Measurements from ENCODE around the gene CES5A.
"Not testable (repeated sequence)": the region's sequence is repeated elsewhere in the genome, so short reads cannot be mapped to it uniquely, and the experiment has no call there.

CES5A gene, protein sequence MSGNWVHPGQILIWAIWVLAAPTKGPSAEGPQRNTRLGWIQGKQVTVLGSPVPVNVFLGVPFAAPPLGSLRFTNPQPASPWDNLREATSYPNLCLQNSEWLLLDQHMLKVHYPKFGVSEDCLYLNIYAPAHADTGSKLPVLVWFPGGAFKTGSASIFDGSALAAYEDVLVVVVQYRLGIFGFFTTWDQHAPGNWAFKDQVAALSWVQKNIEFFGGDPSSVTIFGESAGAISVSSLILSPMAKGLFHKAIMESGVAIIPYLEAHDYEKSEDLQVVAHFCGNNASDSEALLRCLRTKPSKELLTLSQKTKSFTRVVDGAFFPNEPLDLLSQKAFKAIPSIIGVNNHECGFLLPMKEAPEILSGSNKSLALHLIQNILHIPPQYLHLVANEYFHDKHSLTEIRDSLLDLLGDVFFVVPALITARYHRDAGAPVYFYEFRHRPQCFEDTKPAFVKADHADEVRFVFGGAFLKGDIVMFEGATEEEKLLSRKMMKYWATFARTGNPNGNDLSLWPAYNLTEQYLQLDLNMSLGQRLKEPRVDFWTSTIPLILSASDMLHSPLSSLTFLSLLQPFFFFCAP

DNA sequence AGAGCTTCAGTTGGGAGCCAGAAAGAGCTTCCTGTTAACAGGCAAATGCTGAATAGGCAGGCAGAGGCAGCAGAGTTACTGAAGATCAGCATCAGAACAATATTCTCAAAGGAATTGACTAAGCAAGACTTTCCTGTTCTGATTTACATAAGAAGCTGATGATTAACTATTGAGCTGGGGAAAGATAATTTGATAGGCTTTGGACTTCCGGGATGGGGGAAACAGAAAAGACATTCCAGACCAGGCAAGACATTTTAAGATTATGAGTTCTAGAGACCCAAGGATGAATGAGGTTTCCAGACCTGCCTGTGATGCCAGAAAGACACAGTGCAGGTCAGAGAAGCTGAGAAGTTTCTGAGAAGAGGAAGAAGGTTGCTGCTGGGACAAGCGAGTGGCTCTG, at the start of gene CES5A:
CES5A (minus strand) TSS at position 101 of the 400 bp plus-strand sequence. CDS start 152 bp downstream, outside the sequence.
- no peak for DNase-seq (ENCODE audit: low spot score)

DNA sequence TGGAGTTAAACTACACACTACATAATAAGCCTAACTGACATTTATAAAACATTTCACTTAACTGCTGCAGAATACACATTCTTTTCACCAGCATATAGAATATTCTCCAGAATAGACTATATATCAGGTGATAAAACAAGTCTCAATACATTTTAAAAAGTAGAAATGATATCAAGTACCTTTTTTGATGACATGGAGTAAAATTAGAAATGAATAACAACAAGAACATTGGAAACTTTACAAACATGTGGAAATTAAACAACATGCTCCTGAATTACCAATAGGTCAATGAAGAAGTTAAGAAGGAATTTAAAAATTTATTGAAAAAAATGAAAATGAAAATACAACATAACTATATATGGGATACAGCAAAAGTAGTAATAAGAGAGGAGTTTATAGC, 47.5 kb upstream of the CES5A start:
- no peak for DNase-seq (ENCODE audit: low spot score)

DNA sequence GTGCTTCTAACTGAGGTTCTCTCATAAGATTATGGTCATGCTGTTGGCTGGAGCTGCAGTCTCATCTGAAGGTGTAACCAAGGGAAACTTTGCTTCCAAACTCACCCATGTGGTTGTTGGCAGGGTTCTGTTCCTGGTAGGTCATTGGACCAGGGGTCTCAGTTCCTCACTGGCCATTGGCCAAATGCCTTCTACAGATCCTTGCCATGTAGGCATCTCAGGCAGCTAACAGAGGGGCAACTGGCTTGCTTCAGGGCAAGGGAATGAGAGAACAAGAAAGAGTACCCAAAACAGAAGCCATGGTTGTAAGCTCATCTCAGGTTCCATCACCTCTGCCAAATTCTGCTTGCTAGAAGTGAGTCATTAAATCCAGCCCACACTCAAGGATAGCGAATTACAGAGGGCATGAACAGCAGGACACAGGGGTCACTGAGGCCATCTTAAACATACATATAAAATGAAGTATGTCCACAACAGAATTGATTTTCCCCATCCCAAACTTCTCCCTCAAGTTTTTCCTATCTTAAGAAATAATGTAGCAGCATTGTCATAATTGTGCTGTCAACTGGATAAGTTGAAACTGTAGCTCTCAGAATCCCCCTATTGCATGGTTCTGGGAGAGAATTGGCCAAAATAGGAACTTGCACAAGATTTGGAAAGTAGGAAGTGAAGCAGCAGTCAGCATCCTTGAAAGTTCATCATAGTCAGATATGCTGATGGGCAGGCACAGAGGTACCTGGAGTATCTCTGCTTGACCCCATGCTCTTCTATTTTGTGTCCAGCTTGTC, 42.4 kb upstream of the CES5A start:
- no peak for DNase-seq (ENCODE audit: low spot score)

DNA sequence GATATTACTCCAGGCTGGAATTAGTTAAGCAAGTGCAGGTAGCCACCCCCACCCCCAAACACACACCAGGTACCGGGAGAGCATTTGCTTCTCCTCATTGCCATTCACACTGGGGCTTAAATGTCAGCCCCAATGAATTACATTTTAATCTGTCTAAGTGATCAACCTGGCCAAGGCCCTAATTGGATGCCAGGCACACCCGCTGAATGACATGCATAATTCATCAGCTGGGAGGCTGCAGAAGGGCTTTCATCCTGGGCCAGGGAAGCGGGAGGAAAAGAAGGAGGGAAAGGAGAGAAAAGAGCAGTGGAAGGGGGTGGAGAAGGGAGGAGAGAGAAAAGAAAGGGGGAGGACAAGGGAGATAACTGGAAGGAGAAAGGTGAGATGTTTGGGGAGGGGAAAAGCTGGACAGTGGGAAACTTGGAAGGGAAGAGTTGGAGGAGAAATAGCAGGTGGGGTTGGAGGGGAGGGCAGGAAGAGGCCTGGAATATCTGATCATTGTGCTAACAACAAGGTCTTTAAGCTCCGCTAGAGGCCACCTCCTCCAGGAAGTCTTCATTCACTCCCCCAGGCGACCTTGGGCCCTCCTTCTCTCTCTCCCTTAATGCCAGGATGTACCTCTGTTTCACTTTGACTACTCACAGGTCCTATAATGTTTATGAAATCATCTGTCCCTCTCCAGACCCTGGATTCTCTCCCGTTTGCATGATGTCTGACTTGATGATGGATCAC, 40.1 kb upstream of the CES5A start:
- DNase-seq (ENCODE audit: low spot score): no peak

DNA sequence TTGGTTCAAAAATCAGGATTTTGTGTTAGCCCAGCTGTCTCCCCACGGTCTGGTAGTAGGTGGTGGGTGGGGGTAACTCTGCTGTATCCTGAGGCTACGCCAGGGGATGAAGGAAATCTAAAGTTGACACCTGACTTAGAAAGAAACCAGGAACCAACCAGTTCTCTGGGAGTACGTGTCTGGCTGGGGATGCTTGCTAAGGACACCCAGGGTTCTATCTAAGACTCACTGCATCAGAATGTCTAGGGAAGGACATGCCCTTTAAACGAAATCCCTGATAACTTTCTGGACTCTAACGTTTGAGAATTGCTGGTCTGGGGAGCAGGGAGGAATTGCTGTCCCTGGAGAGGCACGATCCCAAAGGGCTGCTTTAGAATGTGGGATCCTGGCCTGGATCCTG, 39.2 kb upstream of the CES5A start:
- DNase-seq (ENCODE audit: low spot score): no peak

DNA sequence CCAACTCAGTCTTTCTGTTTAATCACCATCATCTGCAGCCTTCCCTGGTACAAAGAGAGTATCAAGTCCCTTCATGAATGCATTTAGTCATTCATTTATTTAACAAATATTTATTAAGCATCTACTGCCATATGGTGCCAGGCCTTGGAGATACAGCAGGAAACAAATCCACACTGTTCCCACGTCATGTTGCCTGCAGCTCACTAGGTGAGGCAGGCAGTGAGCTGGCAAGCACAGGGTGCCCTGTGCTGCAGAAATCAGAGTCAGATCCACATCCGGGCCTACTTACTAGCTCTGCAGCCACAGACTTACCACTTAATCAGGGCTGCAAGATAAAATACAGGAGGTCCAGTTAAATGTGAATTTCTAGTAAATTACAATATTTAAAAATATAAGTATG, 38.5 kb upstream of the CES5A start:
- DNase-seq (ENCODE audit: low spot score): no peak

DNA sequence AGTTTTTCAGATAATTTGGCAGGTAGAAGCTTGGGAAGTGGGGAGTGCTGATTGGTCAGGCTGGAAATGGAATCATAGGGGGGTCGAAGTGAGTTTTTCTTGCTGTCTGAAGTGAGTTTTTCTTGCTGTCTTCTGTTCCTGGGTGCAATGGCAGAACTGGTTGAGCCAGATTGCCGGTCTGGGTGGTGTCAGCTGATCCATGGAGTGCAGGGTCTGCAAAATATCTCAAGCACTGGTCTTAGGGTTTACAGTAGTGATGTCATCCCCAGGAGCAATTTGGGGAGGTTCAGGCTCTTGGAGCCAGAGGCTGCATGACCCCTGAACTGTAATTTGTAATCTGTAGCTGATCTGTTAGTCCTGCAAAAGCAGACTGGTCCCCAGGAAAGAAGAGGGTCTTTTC, 37.9 kb upstream of the CES5A start:
- DNase-seq (ENCODE audit: low spot score): not testable (repeated sequence)

DNA sequence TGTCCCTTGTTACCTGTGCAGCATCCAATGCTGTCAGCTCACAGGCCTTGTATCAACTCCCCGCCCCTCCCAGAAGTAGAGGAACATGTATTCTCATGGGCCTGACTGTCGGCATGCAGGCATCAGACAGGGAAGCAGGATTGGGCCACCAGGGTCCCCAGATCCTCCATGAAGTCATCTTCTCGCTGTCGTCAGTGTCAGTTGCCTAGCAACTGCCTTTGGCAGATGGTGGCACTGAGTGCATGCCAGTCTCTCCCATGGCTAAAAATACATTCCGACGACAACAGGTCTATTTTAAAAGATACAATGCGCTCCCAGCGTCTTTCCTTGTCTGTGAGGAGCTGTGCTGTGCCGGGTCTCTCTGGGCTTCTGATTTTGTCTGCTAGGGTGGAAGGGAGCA, 36.8 kb upstream of the CES5A start:
- DNase-seq (ENCODE audit: low spot score): no peak

DNA sequence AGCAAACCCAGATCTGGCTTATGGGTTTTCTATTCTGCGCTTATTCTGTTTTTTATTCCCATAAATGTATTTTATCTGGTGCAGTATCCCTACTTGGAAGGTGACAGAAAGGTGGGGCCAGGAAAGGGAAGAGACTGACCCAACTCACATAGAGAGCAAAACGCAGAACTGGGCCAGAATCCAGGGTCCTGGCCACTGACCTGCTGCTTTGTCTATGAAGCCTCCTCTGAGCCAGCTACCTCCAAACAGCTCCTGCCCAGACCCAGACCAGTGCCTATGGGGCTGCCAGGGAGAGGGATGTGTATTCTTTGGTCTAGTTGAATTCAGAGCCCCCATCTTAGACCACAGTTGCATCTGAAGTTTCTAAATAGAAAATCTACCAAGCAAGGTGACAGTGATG, 36.4 kb upstream of the CES5A start:
- no peak for DNase-seq (ENCODE audit: low spot score)

DNA sequence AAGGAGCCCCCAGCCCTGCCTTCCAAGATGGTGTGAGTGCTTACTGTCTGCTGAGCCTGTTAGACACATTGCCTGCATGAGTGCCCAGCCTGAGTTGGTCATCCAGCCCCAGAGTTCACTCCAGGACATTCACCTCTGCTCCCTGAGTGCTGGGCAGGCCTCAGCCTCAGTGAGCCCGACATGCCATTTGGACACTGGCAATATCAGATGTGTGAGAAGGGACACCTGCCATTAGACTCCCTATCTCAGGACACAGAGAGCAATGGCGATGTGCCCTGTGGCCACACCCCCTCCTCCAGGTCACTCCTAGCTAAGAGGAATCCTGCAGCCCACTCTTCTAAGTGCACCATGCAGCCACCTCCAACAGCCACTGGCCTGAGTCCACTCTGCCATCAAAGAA, 34.7 kb upstream of the CES5A start:
- DNase-seq (ENCODE audit: low spot score): no peak

DNA sequence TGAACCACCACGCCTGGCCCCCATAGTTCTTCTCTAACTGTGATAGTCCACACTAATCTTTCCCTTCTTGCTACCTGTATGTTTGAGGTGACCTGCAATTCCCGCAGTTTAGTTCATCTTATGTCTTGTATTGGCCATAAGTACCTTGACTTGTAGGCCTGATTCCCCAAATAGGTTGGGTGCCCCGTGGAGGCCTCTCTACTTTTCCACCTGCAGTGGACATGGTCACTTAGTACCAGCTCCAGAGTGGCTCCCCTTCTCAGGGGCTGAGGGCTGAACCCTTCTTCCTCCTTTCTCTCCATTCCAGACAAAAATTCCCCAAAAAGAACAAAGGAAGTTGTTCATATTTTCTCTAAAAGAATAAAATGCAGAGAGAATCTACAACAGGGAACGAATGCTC, 33.5 kb upstream of the CES5A start:
- no peak for DNase-seq (ENCODE audit: low spot score)

DNA sequence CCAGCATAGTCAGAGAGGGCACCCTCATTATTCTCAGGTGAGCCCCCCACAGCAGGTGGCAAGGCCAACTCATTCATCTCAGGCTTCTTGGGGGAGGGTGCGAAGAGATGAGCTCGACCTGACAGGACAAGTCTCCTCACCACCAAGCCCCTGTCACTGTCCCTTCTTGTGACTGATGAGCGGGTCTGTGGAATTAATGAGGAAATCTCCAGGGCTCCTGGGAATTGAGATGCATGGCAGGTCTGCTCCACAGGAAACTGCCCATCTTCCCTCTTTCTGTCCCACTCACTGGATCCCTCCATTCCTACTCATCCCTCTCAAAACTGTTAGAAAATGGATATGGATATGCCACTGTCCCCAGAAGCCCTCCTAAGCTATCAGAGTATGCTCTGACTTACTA, 32.5 kb upstream of the CES5A start:
- DNase-seq (ENCODE audit: low spot score): no peak

DNA sequence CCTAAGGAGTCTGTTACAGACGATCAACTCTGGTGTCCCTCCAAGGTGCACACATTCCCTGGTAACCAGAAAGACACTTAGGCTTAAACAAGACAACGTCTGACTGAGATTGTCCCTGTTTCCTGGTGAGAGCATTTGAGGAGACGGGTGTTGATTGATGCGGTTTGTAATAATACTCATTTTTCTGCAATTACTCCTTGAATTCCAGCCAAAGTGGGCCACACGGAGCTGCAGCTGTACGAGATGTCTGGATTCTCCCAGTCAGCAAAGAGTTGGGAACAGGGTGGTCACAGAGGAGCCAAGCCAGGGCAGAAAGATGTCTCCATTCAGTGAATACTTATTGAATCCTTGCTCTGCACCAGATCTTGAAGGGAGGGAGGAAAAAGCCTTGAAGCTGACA, 30.9 kb upstream of the CES5A start:
- no peak for DNase-seq (ENCODE audit: low spot score)

DNA sequence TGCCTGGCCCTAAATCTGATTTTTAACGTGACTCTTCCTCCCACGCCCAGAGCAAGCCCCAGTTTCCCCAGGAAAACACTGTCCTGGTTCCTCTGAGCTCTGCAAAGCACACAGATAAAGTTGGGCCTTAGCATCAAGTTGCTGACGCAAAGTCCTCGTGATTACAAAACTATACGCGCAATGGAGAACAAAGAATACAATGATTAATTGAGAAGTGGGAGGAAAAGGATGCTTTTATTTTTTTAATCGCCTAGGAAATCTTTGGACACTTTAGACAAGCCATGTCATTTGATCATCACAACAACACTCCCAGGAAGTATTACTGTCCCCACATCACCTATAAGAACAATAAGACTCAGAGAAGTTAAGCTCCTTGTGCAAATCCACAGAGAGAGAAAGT, 30.5 kb upstream of the CES5A start:
- no peak for DNase-seq (ENCODE audit: low spot score)

DNA sequence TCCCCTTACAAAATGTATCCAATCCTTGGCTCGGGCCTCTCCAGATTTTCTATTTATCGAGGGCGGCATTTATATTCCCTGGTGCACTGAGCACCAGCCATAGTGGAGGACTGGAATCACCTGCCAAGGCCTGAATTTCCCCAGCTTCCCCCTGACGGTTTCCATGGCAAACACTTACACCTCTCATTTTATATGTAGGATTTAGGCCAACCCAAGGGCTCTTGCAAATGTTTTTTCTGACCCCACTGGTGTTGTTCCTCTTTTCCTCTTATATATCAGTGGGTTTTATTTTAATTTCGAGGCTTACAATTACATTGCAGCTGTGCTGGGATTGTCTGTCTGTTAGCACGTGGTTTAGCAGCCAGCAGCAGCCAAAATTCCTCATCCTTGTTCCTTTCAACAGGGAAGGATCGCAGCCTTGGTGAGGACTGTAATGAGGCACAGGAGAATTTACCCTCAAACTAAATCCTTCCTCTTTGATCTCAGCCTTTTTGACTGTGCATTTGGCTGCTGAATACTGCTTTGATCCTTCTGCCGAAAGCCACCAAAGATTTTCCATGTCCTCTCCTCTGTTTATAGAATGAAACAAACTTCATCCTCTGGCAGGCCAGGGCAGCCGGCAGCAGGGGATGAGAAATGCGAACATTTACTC, 26.5 kb upstream of the CES5A start:
- no peak for DNase-seq (ENCODE audit: low spot score)

DNA sequence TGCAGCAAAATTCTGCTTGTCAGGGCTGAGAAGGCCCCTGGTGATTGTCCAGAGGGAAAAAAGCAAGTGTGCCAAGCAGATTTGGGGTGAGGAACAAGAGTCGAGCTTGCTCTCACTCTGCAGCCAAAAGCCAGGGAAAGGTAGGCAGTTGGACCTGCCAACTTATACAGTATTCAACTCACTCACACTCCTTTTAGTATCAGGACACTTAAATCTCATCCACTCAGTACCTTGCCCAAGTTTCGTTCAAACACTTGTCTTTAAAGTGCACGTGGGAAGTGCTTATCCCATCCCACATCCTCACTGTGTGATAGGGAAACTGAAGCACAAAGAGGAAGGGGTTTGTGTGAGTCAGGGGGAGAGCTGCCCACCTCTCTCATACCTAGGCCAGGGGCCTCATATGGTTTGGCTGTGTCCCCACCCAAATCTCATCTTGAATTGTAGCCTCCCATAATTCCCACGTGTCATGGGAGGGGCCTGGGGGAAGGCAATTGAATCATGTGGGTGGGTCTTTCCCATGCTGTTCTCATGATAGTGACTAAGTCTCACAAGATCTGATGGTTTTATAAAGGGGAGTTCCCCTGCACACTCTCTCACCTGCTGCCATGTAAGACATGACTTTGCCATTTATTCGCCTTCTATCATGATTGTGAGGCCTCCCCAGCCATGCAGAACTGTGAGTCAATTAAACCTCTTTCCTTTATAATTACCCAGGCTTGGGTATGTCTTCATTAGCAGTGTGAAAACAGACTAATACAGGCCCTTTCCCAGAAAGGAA, 25.6 kb upstream of the CES5A start:
- DNase-seq (ENCODE audit: low spot score): no peak

DNA sequence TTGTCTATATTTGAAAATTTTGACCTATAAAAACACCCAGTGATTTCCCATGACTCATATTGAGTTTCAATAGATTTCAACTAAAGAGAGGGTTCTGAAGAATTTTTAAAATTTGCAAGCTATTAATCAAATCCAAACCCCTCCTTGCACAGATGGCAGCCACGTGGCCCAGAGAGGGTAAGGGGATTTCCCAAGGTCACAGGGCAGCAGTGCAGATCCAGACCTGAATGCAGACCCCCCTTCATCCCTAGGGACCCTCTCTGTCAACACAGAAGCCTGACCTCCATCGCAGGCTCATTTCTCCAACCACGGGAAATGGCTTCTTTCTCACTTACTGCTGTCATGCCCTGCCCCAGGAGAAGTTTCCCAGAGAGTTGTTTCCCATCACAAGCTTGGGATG, 24.7 kb upstream of the CES5A start:
- no peak for DNase-seq (ENCODE audit: low spot score)

DNA sequence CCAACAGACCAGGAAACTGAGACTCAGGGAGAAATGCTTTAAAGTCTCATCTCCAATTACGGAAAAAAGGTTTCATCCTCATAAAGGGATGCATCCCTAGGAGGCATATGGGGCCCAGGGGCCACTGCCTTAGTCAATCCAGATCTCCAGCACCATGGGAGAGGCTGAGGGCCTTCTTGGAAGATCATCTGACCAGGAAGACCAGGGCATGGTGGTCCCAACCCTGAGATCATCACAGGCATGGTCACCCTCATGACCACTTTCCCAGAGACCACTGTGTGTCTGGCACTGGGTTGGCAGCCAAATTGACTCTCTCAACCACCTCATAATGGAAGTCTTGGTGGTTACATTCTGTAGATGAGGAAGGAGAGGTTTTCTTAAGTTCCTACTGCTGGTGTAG, 23.4 kb upstream of the CES5A start:
- no peak for DNase-seq (ENCODE audit: low spot score)

DNA sequence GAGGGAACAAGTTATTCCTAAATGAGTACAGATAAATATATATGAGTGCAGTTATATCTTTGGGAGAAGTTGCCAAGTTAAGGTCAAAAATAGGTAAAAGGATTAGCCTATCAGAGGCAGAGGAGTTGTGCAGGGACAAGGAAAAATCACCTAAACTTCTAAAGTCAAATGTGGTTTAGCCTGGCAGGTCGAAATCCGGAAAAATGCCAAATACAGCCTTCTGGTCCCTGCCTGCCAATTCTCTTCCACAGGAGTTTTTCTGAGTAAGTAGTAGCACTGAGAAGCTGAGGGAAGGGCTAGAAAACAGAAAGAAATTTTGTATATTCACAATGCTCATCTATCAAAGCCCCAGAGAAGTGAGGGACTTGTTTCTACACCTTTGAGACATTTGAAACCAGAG, 17.6 kb upstream of the CES5A start:
- DNase-seq (ENCODE audit: low spot score): no peak

DNA sequence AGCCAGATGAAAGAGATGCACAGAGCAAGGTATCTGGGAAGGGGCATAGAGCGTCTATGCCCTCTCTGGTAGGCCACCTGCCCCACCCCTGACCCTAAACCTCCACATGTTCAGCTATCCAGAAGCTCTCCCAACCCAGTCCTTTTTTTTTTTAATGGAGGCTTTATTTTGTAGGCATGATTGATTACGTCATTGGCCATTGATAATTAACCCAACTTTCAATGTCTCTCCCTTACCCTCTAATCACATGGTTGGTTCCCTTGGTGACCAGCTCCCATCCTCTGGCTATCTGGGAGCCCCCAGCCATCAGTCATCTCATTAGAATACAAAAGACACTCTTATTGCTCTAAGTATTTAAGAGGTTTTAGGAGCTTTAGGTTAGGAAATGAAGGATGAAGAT, 14.3 kb upstream of the CES5A start:
- DNase-seq (ENCODE audit: low spot score): no peak

DNA sequence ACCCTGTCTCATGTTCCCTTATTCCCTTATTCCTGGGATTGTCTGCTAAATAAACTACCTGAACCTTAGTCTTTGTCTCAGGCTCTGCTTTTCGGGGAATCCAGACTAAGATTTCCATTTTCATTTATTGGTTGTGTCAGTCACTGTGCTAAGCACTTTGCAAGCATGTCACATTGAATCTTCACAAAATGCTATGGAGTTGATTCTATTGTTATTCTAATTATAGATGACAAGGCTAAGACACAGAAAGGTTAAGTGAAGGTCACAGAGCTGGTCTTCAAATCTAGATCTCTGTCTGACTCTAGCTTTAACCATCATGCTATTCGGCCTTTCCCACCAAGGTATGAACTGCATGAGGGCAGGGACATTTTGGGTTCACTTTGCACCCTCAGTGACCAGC, 13.4 kb upstream of the CES5A start:
- DNase-seq (ENCODE audit: low spot score): no peak

All from hematopoietic multipotent progenitor cell treated with erythropoietin and hydrocortisone succinate and interleukin-3 and kit ligand, for 15 days (in vitro differentiated cells).